ENCODE measurements around the gene RNF181. TPM values are rescaled to one million over a fixed set of nuclear protein-coding genes. Genes with fewer than 3 reads are reported as not detected.

Gene RNF181
- total and polyA plus RNA-seq, 2 of the 13 experiments (the other 11 are each of a cell fraction or from before 2014, with no cell fraction given), result 224 to 578 TPM

DNA sequence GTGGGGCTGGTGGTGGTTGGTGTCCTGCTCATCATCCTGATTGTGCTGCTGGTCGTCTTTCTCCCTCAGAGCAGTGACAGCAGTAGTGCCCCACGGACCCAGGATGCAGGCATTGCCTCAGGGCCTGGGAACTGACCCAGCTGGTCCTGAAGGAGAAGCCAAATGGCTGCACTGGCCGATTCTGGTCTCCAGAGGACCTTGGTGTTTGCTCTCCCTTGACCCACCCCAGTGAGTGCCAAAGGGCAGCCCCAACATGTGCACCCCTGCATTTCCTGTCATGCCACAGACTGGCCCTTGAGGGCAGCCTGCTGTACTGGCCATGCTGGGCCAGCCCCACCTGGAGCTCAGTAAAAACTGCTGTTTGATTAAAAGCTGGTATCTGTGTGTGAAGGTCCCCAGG lies 2.5 kb upstream of the RNF181 start (continued):
- TF ChIP-seq AKNA (CRISPR knock-in tag; IDR thresholded peaks at IDR 0.05; ENCODE audit: borderline replicate concordance) (no peak), ATF2 (CRISPR knock-in tag; IDR thresholded peaks at IDR 0.05) (no peak), PHF8 (CRISPR knock-in tag; IDR thresholded peaks at IDR 0.05) (no peak; the same call in 1 of the 2 replicates), EEA1 (CRISPR knock-in tag; IDR thresholded peaks at IDR 0.05; ENCODE audit: borderline replicate concordance) (no peak), ZMYM4 (CRISPR knock-in tag; IDR thresholded peaks at IDR 0.05) (no peak), POLR2G (IDR thresholded peaks at IDR 0.05; ENCODE audit: low read depth, low read length) (no peak), ZFY (CRISPR knock-in tag; IDR thresholded peaks at IDR 0.05) (no peak), POLR2AphosphoS2 (IDR thresholded peaks at IDR 0.05; ENCODE audit: low read depth, low read length) (no peak), ATF7 (IDR thresholded peaks at IDR 0.05) (no peak), ATF7 (CRISPR knock-in tag; IDR thresholded peaks at IDR 0.05) (no peak), ZNF160 (CRISPR knock-in tag; IDR thresholded peaks at IDR 0.05) (no peak), IKZF5 (CRISPR knock-in tag; IDR thresholded peaks at IDR 0.05) (no peak), MED8 (CRISPR knock-in tag; IDR thresholded peaks at IDR 0.05; ENCODE audit: insufficient replicate concordance) (no peak), ZNF629 (CRISPR knock-in tag; conservative IDR thresholded peaks at IDR 0.05) (0 out of 2 replicates have a peak, but pooled peaks have one; percentile 17), POLR2A (IDR thresholded peaks at IDR 0.05; ENCODE audit: insufficient read depth in 1 of 2, low read depth in 2 of 2, low read length in 2 of 2) (no peak), TFDP1 (CRISPR knock-in tag; IDR thresholded peaks at IDR 0.05; ENCODE audit: borderline replicate concordance) (no peak), ZNF644 (CRISPR knock-in tag; IDR thresholded peaks at IDR 0.05; ENCODE audit: low read depth) (no peak), ZNF33B (CRISPR knock-in tag; IDR thresholded peaks at IDR 0.05) (no peak)
- TF ChIP-seq, protein P1, sequence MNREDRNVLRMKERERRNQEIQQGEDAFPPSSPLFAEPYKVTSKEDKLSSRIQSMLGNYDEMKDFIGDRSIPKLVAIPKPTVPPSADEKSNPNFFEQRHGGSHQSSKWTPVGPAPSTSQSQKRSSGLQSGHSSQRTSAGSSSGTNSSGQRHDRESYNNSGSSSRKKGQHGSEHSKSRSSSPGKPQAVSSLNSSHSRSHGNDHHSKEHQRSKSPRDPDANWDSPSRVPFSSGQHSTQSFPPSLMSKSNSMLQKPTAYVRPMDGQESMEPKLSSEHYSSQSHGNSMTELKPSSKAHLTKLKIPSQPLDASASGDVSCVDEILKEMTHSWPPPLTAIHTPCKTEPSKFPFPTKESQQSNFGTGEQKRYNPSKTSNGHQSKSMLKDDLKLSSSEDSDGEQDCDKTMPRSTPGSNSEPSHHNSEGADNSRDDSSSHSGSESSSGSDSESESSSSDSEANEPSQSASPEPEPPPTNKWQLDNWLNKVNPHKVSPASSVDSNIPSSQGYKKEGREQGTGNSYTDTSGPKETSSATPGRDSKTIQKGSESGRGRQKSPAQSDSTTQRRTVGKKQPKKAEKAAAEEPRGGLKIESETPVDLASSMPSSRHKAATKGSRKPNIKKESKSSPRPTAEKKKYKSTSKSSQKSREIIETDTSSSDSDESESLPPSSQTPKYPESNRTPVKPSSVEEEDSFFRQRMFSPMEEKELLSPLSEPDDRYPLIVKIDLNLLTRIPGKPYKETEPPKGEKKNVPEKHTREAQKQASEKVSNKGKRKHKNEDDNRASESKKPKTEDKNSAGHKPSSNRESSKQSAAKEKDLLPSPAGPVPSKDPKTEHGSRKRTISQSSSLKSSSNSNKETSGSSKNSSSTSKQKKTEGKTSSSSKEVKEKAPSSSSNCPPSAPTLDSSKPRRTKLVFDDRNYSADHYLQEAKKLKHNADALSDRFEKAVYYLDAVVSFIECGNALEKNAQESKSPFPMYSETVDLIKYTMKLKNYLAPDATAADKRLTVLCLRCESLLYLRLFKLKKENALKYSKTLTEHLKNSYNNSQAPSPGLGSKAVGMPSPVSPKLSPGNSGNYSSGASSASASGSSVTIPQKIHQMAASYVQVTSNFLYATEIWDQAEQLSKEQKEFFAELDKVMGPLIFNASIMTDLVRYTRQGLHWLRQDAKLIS (CRISPR knock-in tag; IDR thresholded peaks at IDR 0.05), result no peak
